KMS-11 (cell line): ENCODE results near the gene MIF.

Source experiments
- H2AFZ ChIP-seq: fragments of 200-600 bp; sonication (generic); 2 replicates; pipeline ENCODE4 v1.6.1; 2016; ENCODE audit warnings: antibody characterized with exemption, mixed run types, low read depth
- H3K27ac ChIP-seq: fragments of 200-600 bp; sonication (generic); 2 replicates; pipeline ENCODE4 v1.6.1; 2016; ENCODE audit warnings: mild to moderate bottlenecking, mixed run types
- H3K27me3 ChIP-seq: fragments of 200-600 bp; sonication (generic); 2 replicates; pipeline ENCODE4 v1.6.1; 2017; ENCODE audit warnings: mild to moderate bottlenecking, low read depth, mixed run types, moderate library complexity; ENCODE audit not compliant: insufficient read depth
- H3K36me3 ChIP-seq: fragments of 200-600 bp; sonication (generic); 2 replicates; pipeline ENCODE4 v1.6.1; 2017; ENCODE audit warnings: mild to moderate bottlenecking, mixed run types; ENCODE audit not compliant: insufficient read depth
- H3K4me1 ChIP-seq: fragments of 200-600 bp; sonication (generic); 2 replicates; pipeline ENCODE4 v1.6.1; 2016; ENCODE audit warnings: mild to moderate bottlenecking, low read depth, mixed run types; ENCODE audit not compliant: poor library complexity, severe bottlenecking
- H3K4me2 ChIP-seq: fragments of 200-600 bp; sonication (generic); 2 replicates; pipeline ENCODE4 v1.7.0; 2016; ENCODE audit warnings: mild to moderate bottlenecking, mixed run types
- H3K4me3 ChIP-seq: fragments of 200-600 bp; sonication (generic); IDR thresholded peaks from 2 replicates; pipeline ENCODE4 v1.6.1; 2017; ENCODE audit warnings: low read depth, low read length, mixed read lengths; ENCODE audit not compliant: insufficient read depth
- H3K79me2 ChIP-seq: fragments of 200-600 bp; sonication (generic); 2 replicates; pipeline ENCODE4 v1.6.1; 2016; ENCODE audit warnings: low read depth, mixed run types; ENCODE audit not compliant: insufficient read depth
- H3K9ac ChIP-seq: fragments of 200-600 bp; sonication (generic); 2 replicates; pipeline ENCODE4 v1.6.1; 2016; ENCODE audit warnings: mild to moderate bottlenecking, mixed run types
- H4K20me1 ChIP-seq: fragments of 200-600 bp; sonication (generic); 2 replicates; pipeline ENCODE4 v1.6.1; 2016; ENCODE audit warnings: mild to moderate bottlenecking, mixed run types; ENCODE audit not compliant: insufficient read depth
- TF ChIP-seq, protein P1 (sequence below): fragments of 200-600 bp; sonication (generic); conservative IDR thresholded peaks from 2 replicates; pipeline ENCODE4 v1.6.1; 2017; ENCODE audit warnings: low read depth, mild to moderate bottlenecking, antibody characterized with exemption, low read length, moderate library complexity, mixed read lengths

Gene MIF

GRCh38 chr22:23877566-23877965, 16.6 kb upstream of the MIF start:
- H3K36me3 ChIP-seq = no peaks in the 10 kb centered on the region
- H3K4me3 ChIP-seq = no peak overlapping the region
- TF ChIP-seq, protein P1, sequence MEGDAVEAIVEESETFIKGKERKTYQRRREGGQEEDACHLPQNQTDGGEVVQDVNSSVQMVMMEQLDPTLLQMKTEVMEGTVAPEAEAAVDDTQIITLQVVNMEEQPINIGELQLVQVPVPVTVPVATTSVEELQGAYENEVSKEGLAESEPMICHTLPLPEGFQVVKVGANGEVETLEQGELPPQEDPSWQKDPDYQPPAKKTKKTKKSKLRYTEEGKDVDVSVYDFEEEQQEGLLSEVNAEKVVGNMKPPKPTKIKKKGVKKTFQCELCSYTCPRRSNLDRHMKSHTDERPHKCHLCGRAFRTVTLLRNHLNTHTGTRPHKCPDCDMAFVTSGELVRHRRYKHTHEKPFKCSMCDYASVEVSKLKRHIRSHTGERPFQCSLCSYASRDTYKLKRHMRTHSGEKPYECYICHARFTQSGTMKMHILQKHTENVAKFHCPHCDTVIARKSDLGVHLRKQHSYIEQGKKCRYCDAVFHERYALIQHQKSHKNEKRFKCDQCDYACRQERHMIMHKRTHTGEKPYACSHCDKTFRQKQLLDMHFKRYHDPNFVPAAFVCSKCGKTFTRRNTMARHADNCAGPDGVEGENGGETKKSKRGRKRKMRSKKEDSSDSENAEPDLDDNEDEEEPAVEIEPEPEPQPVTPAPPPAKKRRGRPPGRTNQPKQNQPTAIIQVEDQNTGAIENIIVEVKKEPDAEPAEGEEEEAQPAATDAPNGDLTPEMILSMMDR = no peak

DNA sequence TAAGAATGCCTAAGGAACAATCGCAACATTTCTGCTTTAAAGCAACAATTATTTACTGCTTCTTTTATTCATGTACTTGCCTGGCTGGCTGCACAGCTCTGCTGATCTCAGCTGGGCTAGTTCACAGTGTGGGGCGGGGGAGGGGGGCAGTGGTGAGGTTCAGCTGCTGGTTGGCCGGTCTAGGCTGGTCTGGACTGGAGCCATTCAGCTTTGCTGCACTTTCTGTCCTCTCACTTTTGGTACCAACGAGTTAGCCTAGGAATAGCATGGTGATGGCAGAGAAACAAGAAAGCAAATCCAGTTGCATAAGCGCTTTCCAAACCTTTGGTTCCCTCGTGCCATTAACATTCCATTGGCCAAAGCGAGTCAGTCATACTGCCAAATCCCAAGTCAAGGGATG, 16.0 kb upstream of the MIF start:
- no peaks in the 10 kb centered on the region for H3K79me2 ChIP-seq

More at GRCh38 chr22:23877566-23877965, 16.6 kb upstream of the MIF start:
- Histone ChIP-seq H2AFZ (no peak overlapping the region), H4K20me1 (no peaks in the 10 kb centered on the region), H3K27me3 (no peaks in the 10 kb centered on the region), H3K27ac (no peak overlapping the region), H3K4me1 (no peaks in the 10 kb centered on the region), H3K4me2 (no peak overlapping the region), H3K9ac (no peak overlapping the region), H3K79me2 (no peaks in the 10 kb centered on the region)

GRCh38 chr22:23882370-23882769, 11.8 kb upstream of the MIF start:
- no peak overlapping the region for H3K27ac ChIP-seq
- H3K9ac ChIP-seq = no peak overlapping the region
- no peaks in the 10 kb centered on the region for H4K20me1 ChIP-seq
- no peaks in the 10 kb centered on the region for H3K27me3 ChIP-seq
- H3K36me3 ChIP-seq = no peaks in the 10 kb centered on the region
- H2AFZ ChIP-seq = no peak overlapping the region
- H3K4me3 ChIP-seq = no peak overlapping the region
- no peaks in the 10 kb centered on the region for H3K4me1 ChIP-seq
- no peaks in the 10 kb centered on the region for H3K79me2 ChIP-seq
- no peak overlapping the region for H3K4me2 ChIP-seq
- TF ChIP-seq, protein P1 = no peak

More for the DNA sequence above, 16.0 kb upstream of the MIF start:
- Histone ChIP-seq H2AFZ (no peak overlapping the region), H4K20me1 (no peaks in the 10 kb centered on the region), H3K36me3 (no peaks in the 10 kb centered on the region), H3K4me3 (no peak overlapping the region), H3K27me3 (no peaks in the 10 kb centered on the region), H3K27ac (no peak overlapping the region), H3K9ac (no peak overlapping the region), H3K4me2 (no peak overlapping the region), H3K4me1 (no peaks in the 10 kb centered on the region)
- TF ChIP-seq, protein P1 = no peak

DNA sequence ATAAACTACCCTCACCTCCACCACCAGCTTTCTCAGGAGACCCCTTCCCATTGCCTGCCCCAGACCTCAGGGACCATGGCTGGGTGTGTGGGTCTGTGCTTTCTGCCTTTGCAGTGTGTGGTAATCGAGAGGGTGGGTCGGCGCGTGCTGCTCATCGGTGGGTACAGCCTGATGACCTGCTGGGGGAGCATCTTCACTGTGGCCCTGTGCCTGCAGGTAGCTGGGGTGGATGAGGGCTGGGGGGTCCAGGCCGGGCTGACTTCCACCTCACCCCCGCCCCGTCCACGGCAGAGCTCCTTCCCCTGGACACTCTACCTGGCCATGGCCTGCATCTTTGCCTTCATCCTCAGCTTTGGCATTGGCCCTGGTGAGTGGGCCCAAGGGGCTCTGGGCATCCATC, 10.5 kb upstream of the MIF start:
- Histone ChIP-seq H4K20me1 (no peaks in the 10 kb centered on the region), H3K4me1 (no peaks in the 10 kb centered on the region), H3K4me3 (no peak overlapping the region), H2AFZ (no peak overlapping the region), H3K9ac (no peak overlapping the region), H3K79me2 (no peaks in the 10 kb centered on the region), H3K27ac (no peak overlapping the region), H3K27me3 (no peaks in the 10 kb centered on the region), H3K4me2 (no peak overlapping the region), H3K36me3 (no peaks in the 10 kb centered on the region)
- TF ChIP-seq, protein P1 = no peak
